Measurements from ENCODE around the gene WDR37. TPM values are rescaled to one million over a fixed set of nuclear protein-coding genes. Genes with fewer than 3 reads are reported as not detected.

WDR37 gene
- polyA plus RNA-seq, 1 of the 3 experiments (the other 2 are of a cell fraction): 11.9 TPM

- no peaks in the 10 kb centered on the region for H3F3A ChIP-seq (replicated peaks; ENCODE audit: insufficient read depth)
- H3K36me3 ChIP-seq (replicated peaks in 1 of 2; ENCODE audit: control insufficient read depth in 1 of 2, insufficient read depth in 2 of 2, low read length in 1 of 2): peaks cover 6 to 24% of the 10 kb centered on the region in 2 experiments
- no peak overlapping the region for H3K4me2 ChIP-seq
- no peak overlapping the region for H3K27ac ChIP-seq (ENCODE audit: low read depth in 2 of 2, low read length in 1 of 2)
- H3K9ac ChIP-seq: no peak overlapping the region
- no peak for DNase-seq
- no peaks in the 10 kb centered on the region for H3K79me2 ChIP-seq (ENCODE audit: insufficient read depth)
- 76% methylated on average over 2 of the region's 2 CpGs for WGBS (ENCODE audit: low lambda C conversion rate)
- no peak overlapping the region for H3K4me3 ChIP-seq (ENCODE audit: low read depth in 2 of 2, low read length in 1 of 2)
- H3K9me3 ChIP-seq: no peaks in the 10 kb centered on the region
- ChIA-PET CTCF (interaction anchor here (1.2 kb wide), 1 partner anchor 24 kb away, joined by 3 read pairs; no protein-coding TSS in a partner anchor), POLR2A (no interaction called here)
- TF ChIP-seq CTCF (IDR thresholded peaks at IDR 0.05) (no peak), GATA2 (CRISPR knock-in tag; IDR thresholded peaks at IDR 0.05) (no peak), RFX5 (IDR thresholded peaks at IDR 0.05; ENCODE audit: low read length) (no peak), RAD21 (IDR thresholded peaks at IDR 0.05; ENCODE audit: low read length) (no peak), REST (IDR thresholded peaks at IDR 0.05; ENCODE audit: low read depth, low read length) (no peak), USF2 (IDR thresholded peaks at IDR 0.05; ENCODE audit: borderline replicate concordance, low read depth, low read length) (no peak), SMC3 (IDR thresholded peaks at IDR 0.05; ENCODE audit: low read depth, low read length) (no peak)
- no peaks in the 10 kb centered on the region for H4K20me1 ChIP-seq (ENCODE audit: insufficient read depth)
- no peaks in the 10 kb centered on the region for H3K4me1 ChIP-seq (ENCODE audit: control insufficient read depth in 1 of 2, insufficient read depth in 2 of 2, low read depth in 1 of 2, low read length in 1 of 2)
- no peaks in the 10 kb centered on the region for H3K9me2 ChIP-seq
- no peak overlapping the region for H2AFZ ChIP-seq (ENCODE audit: low read depth)
- H3K27me3 ChIP-seq (ENCODE audit: insufficient read depth): no peaks in the 10 kb centered on the region
Measured at GRCh38 chr10:1134156-1134555, 78.0 kb downstream of the WDR37 start.

- ChIA-PET POLR2A (no interaction called here), CTCF (no interaction called here)
- Histone ChIP-seq H3K27ac (ENCODE audit: low read depth in 2 of 2, low read length in 1 of 2) (no peak overlapping the region), H3K9me2 (no peaks in the 10 kb centered on the region), H3K9ac (no peak overlapping the region), H3K79me2 (ENCODE audit: insufficient read depth) (no peaks in the 10 kb centered on the region), H3K36me3 (replicated peaks in 1 of 2; ENCODE audit: control insufficient read depth in 1 of 2, insufficient read depth in 2 of 2, low read length in 1 of 2) (peaks cover 0 to 4% of the 10 kb centered on the region in 2 experiments), H3K4me2 (no peak overlapping the region), H3K4me1 (ENCODE audit: control insufficient read depth in 1 of 2, insufficient read depth in 2 of 2, low read depth in 1 of 2, low read length in 1 of 2) (no peaks in the 10 kb centered on the region), H3K27me3 (ENCODE audit: insufficient read depth) (no peaks in the 10 kb centered on the region), H3F3A (replicated peaks; ENCODE audit: insufficient read depth) (no peaks in the 10 kb centered on the region), H3K9me3 (no peaks in the 10 kb centered on the region), H4K20me1 (ENCODE audit: insufficient read depth) (no peaks in the 10 kb centered on the region), H3K4me3 (ENCODE audit: low read depth in 2 of 2, low read length in 1 of 2) (no peak overlapping the region), H2AFZ (ENCODE audit: low read depth) (no peak overlapping the region)
- DNase-seq: no peak
- TF ChIP-seq FOXJ3 (CRISPR knock-in tag; IDR thresholded peaks at IDR 0.05): no peak
- TF ChIP-seq USF1 (IDR thresholded peaks at IDR 0.05; ENCODE audit: borderline replicate concordance, low read depth): no peak
- TF ChIP-seq TEAD4 (IDR thresholded peaks at IDR 0.05; ENCODE audit: borderline replicate concordance, insufficient read depth): no peak
- TF ChIP-seq RFX5 (IDR thresholded peaks at IDR 0.05; ENCODE audit: low read length): no peak
- no peak for TF ChIP-seq ELF1 (IDR thresholded peaks at IDR 0.05)
- TF ChIP-seq EZH2phosphoT487 (IDR thresholded peaks at IDR 0.05; ENCODE audit: borderline replicate concordance, low read depth): no peak
- no peak for TF ChIP-seq IRF3 (IDR thresholded peaks at IDR 0.05; ENCODE audit: low read depth, low read length)
Measured at GRCh38 chr10:1136268-1136667, 80.1 kb downstream of the WDR37 start.
